NT2/D1 (cell line): ENCODE results near the gene SPOCK2.
"Not testable (repeated sequence)": the region's sequence is repeated elsewhere in the genome, so short reads cannot be mapped to it uniquely, and the experiment has no call there.

Experiments used
- DNase-seq: peaks from one replicate; pipeline ENCODE4 v3.0.0-alpha.2; 2011; ENCODE audit warnings: low read depth, low spot score
- H3K27me3 ChIP-seq: 2 replicates; pipeline ENCODE4 v1.6.0; 2011; ENCODE audit warnings: mild to moderate bottlenecking; ENCODE audit not compliant: insufficient read length, insufficient read depth
- H3K36me3 ChIP-seq: 2 replicates; pipeline ENCODE4 v1.6.1; 2011; ENCODE audit warnings: mild to moderate bottlenecking, low read length, mixed read lengths; ENCODE audit not compliant: insufficient read depth, insufficient read length
- H3K4me1 ChIP-seq: 2 replicates; pipeline ENCODE4 v1.5.1; 2011; ENCODE audit not compliant: insufficient read depth, insufficient read length
- H3K4me3 ChIP-seq: 2 replicates; pipeline ENCODE4 v1.5.1; 2011; ENCODE audit warnings: low read depth; ENCODE audit not compliant: insufficient read length
- H3K9ac ChIP-seq: 2 replicates; pipeline ENCODE4 v1.6.0; 2011; ENCODE audit warnings: low read depth; ENCODE audit not compliant: insufficient read length
- H3K9me3 ChIP-seq: 2 replicates; pipeline ENCODE4 v1.5.1; 2011; ENCODE audit warnings: mild to moderate bottlenecking, low read length; ENCODE audit not compliant: insufficient read depth
- SUZ12 ChIP-seq: IDR thresholded peaks from 2 replicates; pipeline ENCODE4 v1.6.1; 2011; ENCODE audit not compliant: insufficient read length, insufficient read depth; ENCODE audit errors: extremely low read depth
- YY1 ChIP-seq: IDR thresholded peaks from 2 replicates; pipeline ENCODE4 v1.6.1; 2011; ENCODE audit not compliant: insufficient read length, insufficient read depth
- ZNF274 ChIP-seq: IDR thresholded peaks from 2 replicates; pipeline ENCODE4 v1.6.1; 2011; ENCODE audit warnings: mild to moderate bottlenecking, low read depth, low read length

The SPOCK2 gene

DNA sequence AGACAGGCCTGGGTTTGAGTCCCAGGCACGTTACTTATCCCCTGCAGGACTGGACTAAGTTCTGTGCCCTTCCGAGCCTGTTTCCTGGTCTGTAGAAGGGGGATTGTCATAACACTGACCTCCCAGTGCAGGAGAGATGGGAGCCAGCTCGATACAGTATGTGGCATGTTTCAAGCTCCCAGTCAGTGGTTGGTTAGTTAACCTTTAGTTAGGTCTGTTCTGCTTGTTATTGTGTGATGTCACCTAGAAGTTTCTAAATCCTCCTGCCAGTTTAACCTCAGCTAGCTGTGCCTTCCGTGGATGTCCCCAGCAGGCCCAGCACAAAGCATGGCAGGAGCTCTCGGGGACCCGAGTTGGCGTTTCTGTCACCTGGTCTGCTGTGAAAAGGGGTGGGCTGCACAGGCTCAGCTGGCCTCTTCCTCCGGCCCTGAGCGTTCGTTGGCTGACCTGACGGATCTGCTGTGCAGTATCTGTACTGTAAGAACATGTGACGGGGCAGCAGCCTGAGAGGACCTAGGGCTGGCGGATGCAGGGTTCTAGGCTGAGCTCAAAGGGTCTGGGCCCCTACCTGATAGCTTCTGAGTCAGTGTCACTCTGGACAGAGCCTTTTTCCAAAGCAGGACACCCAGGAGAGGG lies 53.0 kb downstream of the SPOCK2 start:
- H3K36me3 ChIP-seq = no peaks in the 10 kb centered on the region
- H3K9ac ChIP-seq = peak overlapping the region; percentile 11
- TF ChIP-seq YY1 (no peak), SUZ12 (no peak), ZNF274 (no peak)
- H3K4me1 ChIP-seq = peaks cover 22% of the 10 kb centered on the region
- no peak for DNase-seq
- H3K9me3 ChIP-seq = no peaks in the 10 kb centered on the region
- H3K27me3 ChIP-seq = no peaks in the 10 kb centered on the region
- no peak overlapping the region for H3K4me3 ChIP-seq

GRCh38 chr10:72034761-72035160 lies 53.6 kb downstream of the SPOCK2 start:
- Histone ChIP-seq H3K36me3 (no peaks in the 10 kb centered on the region), H3K27me3 (no peaks in the 10 kb centered on the region), H3K9me3 (no peaks in the 10 kb centered on the region), H3K4me3 (no peak overlapping the region), H3K4me1 (peaks cover 22% of the 10 kb centered on the region), H3K9ac (no peak overlapping the region)
- DNase-seq = no peak
- no peak for TF ChIP-seq ZNF274
- no peak for TF ChIP-seq SUZ12
- no peak for TF ChIP-seq YY1

DNA sequence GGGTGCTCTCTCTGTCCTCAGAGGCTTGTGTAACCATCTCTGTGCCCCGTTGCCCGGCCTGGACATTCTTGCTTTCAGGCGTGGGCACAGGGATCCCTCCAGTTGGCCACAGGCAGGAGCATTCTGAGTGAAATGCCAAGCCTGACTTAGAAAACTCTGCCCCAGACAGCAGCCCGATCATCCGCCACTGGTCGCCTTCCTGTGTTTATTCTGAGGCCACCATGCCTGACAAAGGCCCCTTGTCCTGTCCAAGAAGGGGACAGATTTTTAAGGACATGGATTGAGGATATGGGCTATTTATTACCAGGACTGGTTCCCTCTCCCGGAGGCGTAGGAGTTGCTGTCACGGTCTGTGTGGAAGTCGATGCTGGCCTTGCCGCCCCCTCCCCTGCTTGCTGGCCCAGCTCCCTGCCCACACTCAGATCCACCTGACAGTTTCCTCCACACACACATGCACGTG lies 54.3 kb downstream of the SPOCK2 start:
- Histone ChIP-seq H3K9me3 (no peaks in the 10 kb centered on the region), H3K4me1 (peaks cover 22% of the 10 kb centered on the region), H3K9ac (no peak overlapping the region), H3K4me3 (no peak overlapping the region), H3K27me3 (no peaks in the 10 kb centered on the region), H3K36me3 (no peaks in the 10 kb centered on the region)
- DNase-seq = no peak
- TF ChIP-seq YY1 (no peak), ZNF274 (no peak), SUZ12 (no peak)

- H3K27me3 ChIP-seq, H3K9me3 ChIP-seq, DNase-seq, H3K36me3 ChIP-seq, H3K4me3 ChIP-seq, H3K9ac ChIP-seq: not testable (repeated sequence)
- H3K4me1 ChIP-seq = peaks cover 18% of the 10 kb centered on the region
These were observed 55.8 kb downstream of the SPOCK2 start for GRCh38 chr10:72032409-72033162.

GRCh38 chr10:72031706-72032105 lies 56.6 kb downstream of the SPOCK2 start:
- H3K4me3 ChIP-seq = no peak overlapping the region
- H3K9me3 ChIP-seq = no peaks in the 10 kb centered on the region
- no peak overlapping the region for H3K9ac ChIP-seq
- TF ChIP-seq YY1 (no peak), ZNF274 (no peak), SUZ12 (no peak)
- no peaks in the 10 kb centered on the region for H3K36me3 ChIP-seq
- no peaks in the 10 kb centered on the region for H3K27me3 ChIP-seq
- DNase-seq = no peak
- H3K4me1 ChIP-seq = peaks cover 13% of the 10 kb centered on the region

GRCh38 chr10:72030762-72031543 lies 57.4 kb downstream of the SPOCK2 start:
- Histone ChIP-seq H3K27me3 (no peaks in the 10 kb centered on the region), H3K9ac (no peak overlapping the region), H3K4me1 (peaks cover 12% of the 10 kb centered on the region), H3K4me3 (no peak overlapping the region), H3K36me3 (no peaks in the 10 kb centered on the region), H3K9me3 (no peaks in the 10 kb centered on the region)
- no peak for TF ChIP-seq SUZ12
- TF ChIP-seq ZNF274 = no peak
- TF ChIP-seq YY1 = no peak
- DNase-seq = no peak

DNA sequence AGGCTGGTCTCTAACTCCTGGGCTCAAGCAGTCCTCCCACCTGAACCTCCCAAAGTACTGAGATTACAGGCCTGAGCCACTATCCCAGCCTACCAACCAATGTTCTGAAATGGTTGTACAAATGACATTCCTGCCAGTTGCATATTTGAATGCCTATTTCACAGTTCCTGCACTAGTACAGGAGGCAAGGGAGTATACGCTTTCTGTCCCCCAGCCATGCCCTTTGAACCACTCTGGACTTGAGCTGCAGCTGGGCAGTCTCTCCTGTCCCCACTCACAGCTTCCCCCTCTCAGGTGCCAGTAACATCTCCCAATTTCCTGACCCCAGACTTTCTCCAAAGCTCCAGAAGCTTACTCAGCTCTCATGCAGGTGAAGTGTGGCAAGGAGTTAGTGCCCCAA lies 58.9 kb downstream of the SPOCK2 start:
- no peak for TF ChIP-seq SUZ12
- no peak for TF ChIP-seq ZNF274
- TF ChIP-seq YY1 = no peak
- Histone ChIP-seq H3K9ac (no peak overlapping the region), H3K36me3 (no peaks in the 10 kb centered on the region), H3K4me3 (no peak overlapping the region), H3K27me3 (no peaks in the 10 kb centered on the region), H3K9me3 (no peaks in the 10 kb centered on the region), H3K4me1 (peaks cover 4% of the 10 kb centered on the region)
- no peak for DNase-seq
